CD4-positive, alpha-beta T cell treated with Interleukin-17A for 1 hour (primary cell): ENCODE measurements around the gene PPP1R16B.
"Not testable (repeated sequence)": the region's sequence is repeated elsewhere in the genome, so short reads cannot be mapped to it uniquely, and the experiment has no call there.

Experiments used
- DNase-seq: peaks from one replicate; pipeline ENCODE4 v3.0.0-alpha.2; 2020

PPP1R16B gene

GRCh38 chr20:38939686-38940085 lies 134.2 kb downstream of the PPP1R16B start:
- DNase-seq: no peak

DNA sequence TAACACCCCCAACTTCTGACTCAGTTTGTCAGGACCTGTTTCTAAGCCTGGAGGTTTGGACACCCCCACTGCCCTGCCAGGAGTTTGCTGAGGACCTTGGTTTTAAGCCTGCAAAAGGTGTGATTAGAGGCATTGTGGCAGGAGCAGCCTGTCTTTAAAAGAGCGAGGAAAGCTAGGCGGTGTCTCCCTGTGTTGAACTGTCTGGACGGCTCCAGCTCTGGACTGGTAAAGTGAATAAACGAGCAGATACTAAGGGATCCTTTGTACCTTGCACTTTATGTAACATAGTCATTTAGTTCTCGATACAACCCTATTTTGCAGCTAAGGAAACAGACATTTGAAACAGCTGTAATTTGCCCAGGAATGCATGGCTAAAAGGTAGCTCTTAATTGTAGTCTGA lies 135.1 kb downstream of the PPP1R16B start:
- DNase-seq: no peak

DNA sequence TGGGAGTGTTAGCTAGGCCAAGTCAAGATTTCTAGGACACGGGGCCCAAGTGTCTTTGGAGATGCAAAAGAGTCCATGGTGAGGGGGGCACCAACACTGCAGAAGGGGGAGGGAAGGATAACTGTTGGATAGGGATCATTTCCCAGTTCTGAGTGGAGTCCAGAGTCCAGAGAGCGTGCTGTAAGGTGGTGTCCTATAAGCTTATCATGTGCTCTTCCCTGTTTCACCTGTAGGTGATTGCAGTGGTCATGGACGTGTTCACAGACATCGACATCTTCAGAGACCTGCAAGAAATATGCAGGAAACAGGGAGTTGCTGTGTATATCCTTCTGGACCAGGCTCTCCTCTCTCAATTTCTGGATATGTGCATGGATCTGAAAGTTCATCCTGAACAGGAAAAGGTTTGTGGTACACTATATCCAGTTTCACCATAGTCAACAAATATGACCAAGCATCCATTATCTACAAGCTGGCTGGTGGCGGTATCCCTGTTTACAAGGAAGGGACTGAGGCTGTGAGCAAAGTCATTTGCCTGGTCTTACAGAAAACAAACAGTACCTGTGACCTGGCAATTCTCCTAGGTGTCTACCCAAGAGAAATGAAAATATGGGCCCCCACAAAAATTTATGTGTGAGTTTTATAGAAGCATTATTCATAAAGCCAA lies 136.4 kb downstream of the PPP1R16B start:
- DNase-seq: no peak

DNA sequence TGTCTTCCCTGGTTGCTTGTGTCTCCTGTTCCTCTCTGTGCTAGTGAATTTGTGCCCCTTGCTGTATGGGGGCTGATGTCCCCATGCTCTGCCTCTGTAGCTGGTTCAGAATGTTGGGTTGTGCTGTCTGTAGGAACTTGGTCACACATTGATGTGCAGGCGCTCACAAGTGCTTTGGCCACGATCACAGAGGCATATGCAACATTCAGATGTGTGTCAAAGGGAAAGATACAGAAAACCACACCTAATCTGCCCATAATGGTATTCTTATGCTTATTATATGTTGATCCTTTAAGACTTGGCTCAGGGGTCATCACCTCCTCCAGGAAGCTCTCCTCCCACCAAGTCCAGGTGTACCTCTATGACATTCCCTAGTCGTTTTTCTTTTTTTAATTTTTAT lies 139.5 kb downstream of the PPP1R16B start:
- no peak for DNase-seq

DNA sequence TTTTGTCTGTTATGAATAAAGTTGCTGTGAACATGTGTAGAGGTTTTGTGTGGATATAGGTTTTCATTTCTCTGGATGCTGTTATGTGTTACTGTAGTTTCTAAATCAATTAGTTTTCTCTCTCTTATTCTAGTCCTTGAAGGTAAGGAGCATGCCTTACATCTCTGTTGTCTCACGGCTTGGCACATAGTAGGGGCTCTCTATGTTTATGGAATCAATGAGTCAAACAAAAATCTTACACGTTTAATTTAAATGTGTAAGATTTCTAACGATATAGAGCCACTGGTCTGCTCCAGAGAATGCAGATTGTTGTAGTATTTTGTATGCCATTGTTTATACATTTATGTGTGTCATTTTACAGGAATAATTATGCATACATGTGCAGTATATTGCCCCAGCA lies 141.3 kb downstream of the PPP1R16B start:
- no peak for DNase-seq

- DNase-seq: no peak
Observed at GRCh38 chr20:38947931-38948362, 142.4 kb downstream of the PPP1R16B start.

- DNase-seq: no peak
Observed at GRCh38 chr20:38950254-38950653, 144.8 kb downstream of the PPP1R16B start.

DNA sequence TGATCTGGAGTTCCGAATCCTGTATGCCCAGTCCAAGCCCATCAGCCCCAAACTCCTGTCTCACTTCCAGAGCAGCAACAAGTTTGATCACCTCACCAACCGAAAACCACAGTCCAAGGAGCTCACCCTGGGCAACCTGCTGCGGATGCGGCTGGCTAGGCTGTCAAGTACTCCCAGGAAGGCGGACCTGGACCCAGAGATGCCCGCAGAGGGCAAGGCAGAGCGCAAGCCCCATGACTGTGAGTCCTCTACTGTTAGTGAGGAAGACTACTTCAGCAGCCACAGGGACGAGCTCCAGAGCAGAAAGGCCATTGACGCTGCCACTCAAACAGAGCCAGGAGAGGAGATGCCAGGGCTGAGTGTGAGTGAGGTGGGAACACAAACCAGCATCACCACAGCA lies 146.1 kb downstream of the PPP1R16B start:
- DNase-seq: no peak

DNA sequence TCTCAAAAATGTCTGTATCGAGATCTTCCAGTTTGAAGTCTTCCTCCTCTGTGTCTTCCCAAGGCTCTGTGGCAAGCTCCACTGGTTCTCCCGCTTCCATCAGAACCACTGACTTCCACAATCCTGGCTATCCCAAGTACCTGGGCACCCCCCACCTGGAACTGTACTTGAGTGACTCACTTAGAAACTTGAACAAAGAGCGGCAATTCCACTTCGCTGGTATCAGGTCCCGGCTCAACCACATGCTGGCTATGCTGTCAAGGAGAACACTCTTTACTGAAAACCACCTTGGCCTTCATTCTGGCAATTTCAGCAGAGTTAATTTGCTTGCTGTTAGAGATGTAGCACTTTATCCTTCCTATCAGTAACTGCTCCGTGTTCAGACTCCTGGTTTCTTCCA lies 146.7 kb downstream of the PPP1R16B start:
- DNase-seq: no peak

GRCh38 chr20:38953630-38954340 lies 148.3 kb downstream of the PPP1R16B start:
- DNase-seq: no peak

DNA sequence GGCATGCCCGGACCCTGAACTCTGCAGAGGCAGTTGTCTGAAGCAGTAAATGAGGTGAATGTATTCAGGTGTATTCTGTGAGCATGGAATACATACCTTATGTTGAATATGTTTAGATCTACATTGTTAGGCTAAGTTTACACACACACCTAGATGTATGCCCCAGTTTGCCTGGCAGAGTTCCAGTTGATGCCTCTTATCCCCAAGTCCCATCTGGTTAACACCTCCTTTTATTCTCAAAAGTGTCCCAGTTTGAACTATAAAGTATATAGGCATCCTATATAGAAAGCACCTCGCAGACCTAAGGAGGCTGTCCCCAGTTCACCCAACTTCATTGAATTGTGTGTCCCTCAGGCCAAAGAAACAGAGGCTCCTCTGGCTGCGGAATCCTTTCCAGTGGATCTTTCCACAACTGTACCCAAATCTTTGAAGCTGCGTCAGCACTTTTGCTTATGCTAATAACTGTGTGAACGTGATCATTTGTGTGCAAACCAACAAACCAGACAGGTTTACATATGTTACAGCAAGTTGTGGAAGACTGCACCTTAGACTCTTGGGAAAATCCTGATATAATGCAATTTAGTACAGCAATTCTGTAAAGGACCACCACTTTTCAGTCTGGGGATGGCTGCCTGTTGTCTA lies 151.9 kb downstream of the PPP1R16B start:
- DNase-seq: no peak

DNA sequence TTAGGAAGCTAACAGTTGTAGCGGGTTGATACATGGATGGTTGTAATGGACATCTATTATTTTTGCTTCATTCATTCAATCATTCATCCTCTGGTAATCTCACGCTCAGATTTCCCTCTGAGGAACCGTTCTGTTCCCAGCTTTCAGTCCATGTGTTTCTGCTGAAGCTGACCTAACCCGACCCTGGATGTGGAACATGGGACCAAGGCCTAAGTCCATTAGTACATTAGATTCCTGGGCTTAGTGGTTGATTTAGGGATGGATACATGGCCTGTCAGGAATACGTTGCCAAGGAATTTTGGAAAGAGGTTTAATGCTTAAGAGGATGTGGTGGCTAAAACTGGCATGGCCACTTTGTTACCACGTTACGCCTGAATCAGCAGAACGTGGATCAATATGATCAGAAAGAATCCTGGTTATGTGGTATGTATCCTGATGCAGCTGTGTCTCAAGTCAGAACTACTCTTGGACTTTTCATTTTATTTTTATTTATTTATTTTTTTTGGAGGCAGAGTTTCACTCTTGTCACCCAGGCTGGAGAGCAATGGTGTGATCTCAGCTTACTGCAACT lies 152.5 kb downstream of the PPP1R16B start:
- DNase-seq: no peak

GRCh38 chr20:38960187-38960687 lies 154.7 kb downstream of the PPP1R16B start:
- not testable (repeated sequence) for DNase-seq

- no peak for DNase-seq
Observed at GRCh38 chr20:38961530-38962043, 156.1 kb downstream of the PPP1R16B start.

GRCh38 chr20:38962044-38962927 lies 156.8 kb downstream of the PPP1R16B start, which contains the start of gene DHX35:
TSS of gene DHX35 (plus strand) at chr20:38962344. CDS start at chr20:38962368, 24 bp downstream.
- DNase-seq: peak; percentile 98

DNA sequence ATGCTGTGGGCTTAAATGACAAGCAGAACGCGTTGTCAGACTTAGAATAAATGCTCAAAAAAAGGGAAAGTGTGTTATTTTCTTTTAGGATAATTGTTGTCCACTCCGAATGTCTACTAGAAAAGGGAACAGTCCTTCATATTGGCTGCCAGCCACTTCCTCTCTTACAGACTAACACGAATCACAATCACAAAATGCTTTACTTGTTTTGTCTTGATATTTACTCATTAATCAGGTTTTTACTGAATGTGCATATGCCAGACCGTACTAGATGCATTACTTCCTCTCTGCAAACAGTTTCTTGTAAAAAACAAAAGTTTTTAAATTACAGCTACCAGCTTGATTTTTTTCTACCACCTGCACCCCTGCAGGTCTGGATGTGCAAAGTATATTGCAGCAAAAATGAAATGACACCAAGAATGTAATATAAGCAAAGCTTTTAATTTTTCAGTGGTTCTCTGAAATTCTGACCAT lies 157.5 kb downstream of the PPP1R16B start:
- DNase-seq: no peak

- no peak for DNase-seq
Observed at GRCh38 chr20:38963745-38964144, 158.2 kb downstream of the PPP1R16B start.

- DNase-seq: no peak
Observed at GRCh38 chr20:38965264-38965663, 159.8 kb downstream of the PPP1R16B start.

- no peak for DNase-seq
Observed at GRCh38 chr20:38968090-38968489, 162.6 kb downstream of the PPP1R16B start.

GRCh38 chr20:38969708-38970107 lies 164.2 kb downstream of the PPP1R16B start:
- DNase-seq: no peak

DNA sequence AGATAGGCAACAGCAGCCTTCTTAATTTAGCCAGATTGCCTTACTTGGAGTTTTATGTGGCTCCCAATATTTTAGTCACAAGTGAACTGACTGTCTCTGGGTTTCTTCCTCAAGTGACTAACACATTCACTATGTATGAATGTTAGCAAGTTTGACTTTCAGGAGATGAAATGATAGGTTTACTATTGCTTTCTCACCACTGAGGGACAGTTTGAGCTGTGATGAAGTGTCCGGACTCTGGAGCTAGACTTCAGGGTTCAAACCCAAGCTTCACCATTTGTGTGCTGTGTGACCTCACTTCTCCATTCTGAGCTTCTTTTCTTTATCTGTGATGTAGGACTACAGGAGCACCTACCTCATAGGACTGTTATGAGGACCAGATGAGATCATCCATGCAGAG lies 164.8 kb downstream of the PPP1R16B start:
- DNase-seq: no peak
